GM04504 (cell line): Measurements from ENCODE around the gene KIF26B.
"Not testable (repeated sequence)": the region's sequence is repeated elsewhere in the genome, so short reads cannot be mapped to it uniquely, and the experiment has no call there.

ENCODE experiments used
- DNase-seq: peaks from one replicate; pipeline ENCODE4 v3.0.0-alpha.2; 2012; ENCODE audit warnings: low read depth

Gene KIF26B

GRCh38 chr1:245325922-245326795 lies 171.4 kb downstream of the KIF26B start:
- DNase-seq: no peak

- DNase-seq: no peak
These were observed 172.6 kb downstream of the KIF26B start for GRCh38 chr1:245327360-245327759.

GRCh38 chr1:245327842-245328241 lies 173.1 kb downstream of the KIF26B start:
- DNase-seq: no peak

GRCh38 chr1:245330951-245331350 lies 176.2 kb downstream of the KIF26B start:
- no peak for DNase-seq

GRCh38 chr1:245332085-245332484 lies 177.3 kb downstream of the KIF26B start:
- no peak for DNase-seq

GRCh38 chr1:245332513-245332912 lies 177.7 kb downstream of the KIF26B start:
- no peak for DNase-seq

- DNase-seq: no peak
These were observed 179.4 kb downstream of the KIF26B start for GRCh38 chr1:245334235-245334634.

GRCh38 chr1:245334827-245335490 lies 180.2 kb downstream of the KIF26B start:
- no peak for DNase-seq

GRCh38 chr1:245335684-245336083 lies 180.9 kb downstream of the KIF26B start:
- DNase-seq: not testable (repeated sequence)

GRCh38 chr1:245336149-245336983 lies 181.6 kb downstream of the KIF26B start:
- no peak for DNase-seq

- not testable (repeated sequence) for DNase-seq
These were observed 182.2 kb downstream of the KIF26B start for GRCh38 chr1:245336984-245337355.

GRCh38 chr1:245337829-245338484 lies 183.2 kb downstream of the KIF26B start:
- no peak for DNase-seq

GRCh38 chr1:245338485-245338877 lies 183.7 kb downstream of the KIF26B start:
- no peak for DNase-seq

- DNase-seq: no peak
These were observed 187.0 kb downstream of the KIF26B start for GRCh38 chr1:245341743-245342142.

- no peak for DNase-seq
These were observed 190.6 kb downstream of the KIF26B start for GRCh38 chr1:245345191-245345884.

- DNase-seq: no peak
These were observed 193.8 kb downstream of the KIF26B start for GRCh38 chr1:245348626-245349025.

GRCh38 chr1:245353411-245353810 lies 198.6 kb downstream of the KIF26B start:
- no peak for DNase-seq

- no peak for DNase-seq
These were observed 199.4 kb downstream of the KIF26B start for GRCh38 chr1:245353915-245354775.

GRCh38 chr1:245355851-245356630 lies 201.3 kb downstream of the KIF26B start:
- DNase-seq: not testable (repeated sequence)
